ENCODE data around the gene YDJC. TPM values are rescaled to one million over a fixed set of nuclear protein-coding genes. Genes with fewer than 3 reads are reported as not detected.

YDJC gene
- total and polyA plus RNA-seq, 9 of the 15 experiments (the other 6 are each of a cell fraction or from before 2014, with no cell fraction given), result 13.5 to 871 (median 164) TPM

DNA sequence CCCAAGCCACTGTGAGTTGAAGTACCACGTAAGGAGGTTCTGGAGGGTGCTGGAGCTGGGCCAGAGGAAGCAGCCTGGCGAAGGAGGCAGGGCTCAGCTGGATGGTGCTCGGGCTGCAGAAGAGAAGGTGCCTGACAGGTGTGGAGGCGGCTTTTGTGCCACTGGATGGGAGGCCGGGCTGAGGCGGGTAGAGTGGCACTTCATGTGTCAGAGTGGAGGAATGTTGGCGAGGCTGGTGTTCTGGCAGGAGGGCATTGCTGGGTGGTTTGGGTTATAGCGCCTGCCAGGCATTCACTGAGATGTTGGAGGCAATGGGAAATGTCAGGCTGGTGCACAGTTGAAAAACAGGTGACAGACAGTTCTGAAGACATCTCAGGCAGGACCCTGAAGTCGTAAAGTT, 38.1 kb downstream of the YDJC start (continued):
- no peak for TF ChIP-seq BRF1 (IDR thresholded peaks at IDR 0.05; ENCODE audit: borderline replicate concordance, extremely low read depth, insufficient read length)
- no peak for TF ChIP-seq MCM7 (IDR thresholded peaks at IDR 0.05)
- no peak for TF ChIP-seq JUN (IDR thresholded peaks at IDR 0.05; ENCODE audit: borderline replicate concordance, low read depth, low read length)
- TF ChIP-seq JUN (CRISPR knock-in tag; IDR thresholded peaks at IDR 0.05; ENCODE audit: borderline replicate concordance), result no peak
- no peak for TF ChIP-seq NCOA2 (IDR thresholded peaks at IDR 0.05; ENCODE audit: partially characterized antibody in 2 of 2)
- peak; percentile 67; the same call in 1 of the 2 replicates for TF ChIP-seq TAF15 (IDR thresholded peaks at IDR 0.05; ENCODE audit: low read depth, low read length)
- TF ChIP-seq, protein P1, sequence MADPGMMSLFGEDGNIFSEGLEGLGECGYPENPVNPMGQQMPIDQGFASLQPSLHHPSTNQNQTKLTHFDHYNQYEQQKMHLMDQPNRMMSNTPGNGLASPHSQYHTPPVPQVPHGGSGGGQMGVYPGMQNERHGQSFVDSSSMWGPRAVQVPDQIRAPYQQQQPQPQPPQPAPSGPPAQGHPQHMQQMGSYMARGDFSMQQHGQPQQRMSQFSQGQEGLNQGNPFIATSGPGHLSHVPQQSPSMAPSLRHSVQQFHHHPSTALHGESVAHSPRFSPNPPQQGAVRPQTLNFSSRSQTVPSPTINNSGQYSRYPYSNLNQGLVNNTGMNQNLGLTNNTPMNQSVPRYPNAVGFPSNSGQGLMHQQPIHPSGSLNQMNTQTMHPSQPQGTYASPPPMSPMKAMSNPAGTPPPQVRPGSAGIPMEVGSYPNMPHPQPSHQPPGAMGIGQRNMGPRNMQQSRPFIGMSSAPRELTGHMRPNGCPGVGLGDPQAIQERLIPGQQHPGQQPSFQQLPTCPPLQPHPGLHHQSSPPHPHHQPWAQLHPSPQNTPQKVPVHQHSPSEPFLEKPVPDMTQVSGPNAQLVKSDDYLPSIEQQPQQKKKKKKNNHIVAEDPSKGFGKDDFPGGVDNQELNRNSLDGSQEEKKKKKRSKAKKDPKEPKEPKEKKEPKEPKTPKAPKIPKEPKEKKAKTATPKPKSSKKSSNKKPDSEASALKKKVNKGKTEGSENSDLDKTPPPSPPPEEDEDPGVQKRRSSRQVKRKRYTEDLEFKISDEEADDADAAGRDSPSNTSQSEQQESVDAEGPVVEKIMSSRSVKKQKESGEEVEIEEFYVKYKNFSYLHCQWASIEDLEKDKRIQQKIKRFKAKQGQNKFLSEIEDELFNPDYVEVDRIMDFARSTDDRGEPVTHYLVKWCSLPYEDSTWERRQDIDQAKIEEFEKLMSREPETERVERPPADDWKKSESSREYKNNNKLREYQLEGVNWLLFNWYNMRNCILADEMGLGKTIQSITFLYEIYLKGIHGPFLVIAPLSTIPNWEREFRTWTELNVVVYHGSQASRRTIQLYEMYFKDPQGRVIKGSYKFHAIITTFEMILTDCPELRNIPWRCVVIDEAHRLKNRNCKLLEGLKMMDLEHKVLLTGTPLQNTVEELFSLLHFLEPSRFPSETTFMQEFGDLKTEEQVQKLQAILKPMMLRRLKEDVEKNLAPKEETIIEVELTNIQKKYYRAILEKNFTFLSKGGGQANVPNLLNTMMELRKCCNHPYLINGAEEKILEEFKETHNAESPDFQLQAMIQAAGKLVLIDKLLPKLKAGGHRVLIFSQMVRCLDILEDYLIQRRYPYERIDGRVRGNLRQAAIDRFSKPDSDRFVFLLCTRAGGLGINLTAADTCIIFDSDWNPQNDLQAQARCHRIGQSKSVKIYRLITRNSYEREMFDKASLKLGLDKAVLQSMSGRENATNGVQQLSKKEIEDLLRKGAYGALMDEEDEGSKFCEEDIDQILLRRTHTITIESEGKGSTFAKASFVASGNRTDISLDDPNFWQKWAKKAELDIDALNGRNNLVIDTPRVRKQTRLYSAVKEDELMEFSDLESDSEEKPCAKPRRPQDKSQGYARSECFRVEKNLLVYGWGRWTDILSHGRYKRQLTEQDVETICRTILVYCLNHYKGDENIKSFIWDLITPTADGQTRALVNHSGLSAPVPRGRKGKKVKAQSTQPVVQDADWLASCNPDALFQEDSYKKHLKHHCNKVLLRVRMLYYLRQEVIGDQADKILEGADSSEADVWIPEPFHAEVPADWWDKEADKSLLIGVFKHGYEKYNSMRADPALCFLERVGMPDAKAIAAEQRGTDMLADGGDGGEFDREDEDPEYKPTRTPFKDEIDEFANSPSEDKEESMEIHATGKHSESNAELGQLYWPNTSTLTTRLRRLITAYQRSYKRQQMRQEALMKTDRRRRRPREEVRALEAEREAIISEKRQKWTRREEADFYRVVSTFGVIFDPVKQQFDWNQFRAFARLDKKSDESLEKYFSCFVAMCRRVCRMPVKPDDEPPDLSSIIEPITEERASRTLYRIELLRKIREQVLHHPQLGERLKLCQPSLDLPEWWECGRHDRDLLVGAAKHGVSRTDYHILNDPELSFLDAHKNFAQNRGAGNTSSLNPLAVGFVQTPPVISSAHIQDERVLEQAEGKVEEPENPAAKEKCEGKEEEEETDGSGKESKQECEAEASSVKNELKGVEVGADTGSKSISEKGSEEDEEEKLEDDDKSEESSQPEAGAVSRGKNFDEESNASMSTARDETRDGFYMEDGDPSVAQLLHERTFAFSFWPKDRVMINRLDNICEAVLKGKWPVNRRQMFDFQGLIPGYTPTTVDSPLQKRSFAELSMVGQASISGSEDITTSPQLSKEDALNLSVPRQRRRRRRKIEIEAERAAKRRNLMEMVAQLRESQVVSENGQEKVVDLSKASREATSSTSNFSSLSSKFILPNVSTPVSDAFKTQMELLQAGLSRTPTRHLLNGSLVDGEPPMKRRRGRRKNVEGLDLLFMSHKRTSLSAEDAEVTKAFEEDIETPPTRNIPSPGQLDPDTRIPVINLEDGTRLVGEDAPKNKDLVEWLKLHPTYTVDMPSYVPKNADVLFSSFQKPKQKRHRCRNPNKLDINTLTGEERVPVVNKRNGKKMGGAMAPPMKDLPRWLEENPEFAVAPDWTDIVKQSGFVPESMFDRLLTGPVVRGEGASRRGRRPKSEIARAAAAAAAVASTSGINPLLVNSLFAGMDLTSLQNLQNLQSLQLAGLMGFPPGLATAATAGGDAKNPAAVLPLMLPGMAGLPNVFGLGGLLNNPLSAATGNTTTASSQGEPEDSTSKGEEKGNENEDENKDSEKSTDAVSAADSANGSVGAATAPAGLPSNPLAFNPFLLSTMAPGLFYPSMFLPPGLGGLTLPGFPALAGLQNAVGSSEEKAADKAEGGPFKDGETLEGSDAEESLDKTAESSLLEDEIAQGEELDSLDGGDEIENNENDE (IDR thresholded peaks at IDR 0.05; ENCODE audit: low read depth, low read length), result no peak
- TF ChIP-seq SMC3 (conservative IDR thresholded peaks at IDR 0.05; ENCODE audit: insufficient read depth, low read depth, low read length), result 0 out of 2 replicates have a peak, but pooled peaks have one; percentile 9
- TF ChIP-seq NFRKB (IDR thresholded peaks at IDR 0.05; ENCODE audit: low read depth), result no peak

Data from K562 (cell line).